GM15510 (cell line): Measurements from ENCODE around the gene LACTB.

ENCODE experiments used
- POLR2A ChIP-seq: IDR thresholded peaks from 3 replicates; pipeline ENCODE4 v1.6.1; 2011; ENCODE audit warnings: borderline replicate concordance; ENCODE audit not compliant: insufficient read length; ENCODE audit errors: extremely low read depth

LACTB gene

GRCh38 chr15:63155486-63155885 lies 33.8 kb downstream of the LACTB start:
- TF ChIP-seq POLR2A = no peak

GRCh38 chr15:63156086-63156710 lies 34.5 kb downstream of the LACTB start:
- TF ChIP-seq POLR2A = no peak

GRCh38 chr15:63156755-63157117 lies 35.1 kb downstream of the LACTB start:
- no peak for TF ChIP-seq POLR2A

- peak; percentile 93 for TF ChIP-seq POLR2A
Measured at GRCh38 chr15:63157118-63157843, 35.6 kb downstream of the LACTB start, which contains the start of gene RPS27L. Gene RPS27L (minus strand): TSS chr15:63157477. CDS start chr15:63157405, 72 bp downstream.

GRCh38 chr15:63157891-63158431 lies 36.3 kb downstream of the LACTB start:
- TF ChIP-seq POLR2A = no peak

- TF ChIP-seq POLR2A = no peak
Measured at GRCh38 chr15:63160638-63161037, 39.0 kb downstream of the LACTB start.

GRCh38 chr15:63163217-63163616 lies 41.6 kb downstream of the LACTB start:
- TF ChIP-seq POLR2A = no peak

GRCh38 chr15:63165166-63165859 lies 43.7 kb downstream of the LACTB start:
- no peak for TF ChIP-seq POLR2A

- TF ChIP-seq POLR2A = no peak
Measured at GRCh38 chr15:63166219-63166618, 44.6 kb downstream of the LACTB start.

- no peak for TF ChIP-seq POLR2A
Measured at GRCh38 chr15:63169788-63170187, 48.1 kb downstream of the LACTB start.

GRCh38 chr15:63172376-63172775 lies 50.7 kb downstream of the LACTB start:
- no peak for TF ChIP-seq POLR2A

- no peak for TF ChIP-seq POLR2A
Measured at GRCh38 chr15:63172851-63173451, 51.3 kb downstream of the LACTB start.

GRCh38 chr15:63176302-63176701 lies 54.6 kb downstream of the LACTB start:
- TF ChIP-seq POLR2A = no peak

- TF ChIP-seq POLR2A = no peak
Measured at GRCh38 chr15:63178034-63178433, 56.4 kb downstream of the LACTB start.

- TF ChIP-seq POLR2A = no peak
Measured at GRCh38 chr15:63180746-63181145, 59.1 kb downstream of the LACTB start.

- no peak for TF ChIP-seq POLR2A
Measured at GRCh38 chr15:63181648-63182047, 60.0 kb downstream of the LACTB start.

GRCh38 chr15:63185206-63185605 lies 63.5 kb downstream of the LACTB start:
- no peak for TF ChIP-seq POLR2A
